HG03378 (cell line): ENCODE data around the gene GLIS1.
"Not testable (repeated sequence)": the region's sequence is repeated elsewhere in the genome, so short reads cannot be mapped to it uniquely, and the experiment has no call there.

Experiments used
- ATAC-seq: cut with Tn5 transposase; IDR thresholded peaks from one replicate; pipeline ENCODE4 v1.9.1; 2021; ENCODE audit warnings: mild to moderate bottlenecking, moderate library complexity; ENCODE audit not compliant: unreplicated experiment

The GLIS1 gene

DNA sequence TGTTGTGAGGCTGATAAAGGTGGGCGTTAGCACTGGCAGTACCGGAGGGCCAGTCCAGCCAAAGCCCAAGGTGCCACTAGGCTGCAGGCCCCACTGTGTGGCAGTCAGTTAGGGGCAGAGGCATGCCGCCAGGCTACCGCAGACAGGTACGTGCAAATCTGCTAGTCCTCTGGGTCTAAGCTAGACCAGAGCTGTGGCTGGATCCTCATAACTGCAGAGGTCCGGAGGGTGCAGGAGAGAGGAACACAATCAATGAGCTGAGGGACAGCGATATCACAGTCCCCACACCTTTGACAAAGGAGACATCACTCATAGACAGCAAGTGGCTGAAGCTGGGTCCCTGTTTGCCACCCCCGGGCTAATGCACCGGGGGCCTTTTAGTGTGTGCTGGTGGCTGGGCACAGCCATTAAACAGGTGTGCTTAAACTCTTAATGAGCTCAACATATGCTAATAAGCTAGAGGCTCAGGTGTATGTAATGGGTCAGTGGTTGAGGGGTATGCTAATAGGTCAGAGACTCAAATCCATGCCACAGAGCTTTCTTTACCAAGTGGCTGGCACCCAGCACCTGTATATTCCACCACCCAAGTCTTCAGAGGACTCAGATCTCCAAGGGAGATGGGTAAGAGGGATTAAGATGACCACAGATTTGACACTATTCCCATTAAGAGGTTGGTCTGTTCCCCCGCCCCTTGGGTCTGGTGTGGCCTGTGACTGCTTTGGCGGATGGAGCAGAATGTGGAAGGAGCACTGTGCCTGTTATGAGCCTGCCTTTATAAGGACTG is 82.0 kb downstream of the GLIS1 start:
- ATAC-seq: no peak

DNA sequence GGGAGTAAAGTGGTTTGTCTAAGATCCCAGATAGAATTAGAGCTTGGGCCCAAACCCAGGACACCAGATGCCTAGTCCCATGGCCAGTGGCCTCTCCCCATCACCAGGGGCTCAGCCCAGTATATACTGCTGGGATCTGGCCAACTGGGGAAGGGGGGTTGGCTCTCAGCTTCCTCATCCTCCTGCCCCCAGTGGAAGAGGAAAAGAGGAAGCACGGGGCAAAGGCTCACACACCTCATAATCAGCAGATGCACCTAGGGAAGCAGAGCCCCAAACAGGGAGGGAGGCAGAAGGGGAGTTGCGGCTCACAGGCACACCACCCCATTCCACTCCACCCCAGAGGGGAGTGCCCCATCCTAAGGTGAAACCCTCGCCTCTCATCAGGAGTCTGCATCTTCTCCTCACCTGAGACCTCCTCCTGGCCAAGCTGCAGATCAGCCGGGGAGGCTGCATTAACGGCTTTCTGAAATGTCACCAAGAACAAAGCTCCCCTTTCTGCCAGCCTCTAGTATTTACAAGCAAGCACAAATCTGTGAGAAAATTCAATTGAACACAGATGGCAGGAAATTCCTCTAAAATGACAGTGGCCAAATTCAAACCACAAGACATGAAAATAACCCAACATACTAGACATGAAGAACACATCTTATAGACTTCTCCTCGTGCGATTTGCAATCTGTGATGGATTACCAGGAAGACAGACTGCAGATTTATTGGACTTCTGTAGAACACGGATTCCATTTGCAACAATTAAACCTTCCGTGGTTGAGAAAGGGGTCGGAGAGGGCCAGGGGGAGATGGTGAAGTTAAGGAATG is 82.8 kb downstream of the GLIS1 start:
- no peak for ATAC-seq

DNA sequence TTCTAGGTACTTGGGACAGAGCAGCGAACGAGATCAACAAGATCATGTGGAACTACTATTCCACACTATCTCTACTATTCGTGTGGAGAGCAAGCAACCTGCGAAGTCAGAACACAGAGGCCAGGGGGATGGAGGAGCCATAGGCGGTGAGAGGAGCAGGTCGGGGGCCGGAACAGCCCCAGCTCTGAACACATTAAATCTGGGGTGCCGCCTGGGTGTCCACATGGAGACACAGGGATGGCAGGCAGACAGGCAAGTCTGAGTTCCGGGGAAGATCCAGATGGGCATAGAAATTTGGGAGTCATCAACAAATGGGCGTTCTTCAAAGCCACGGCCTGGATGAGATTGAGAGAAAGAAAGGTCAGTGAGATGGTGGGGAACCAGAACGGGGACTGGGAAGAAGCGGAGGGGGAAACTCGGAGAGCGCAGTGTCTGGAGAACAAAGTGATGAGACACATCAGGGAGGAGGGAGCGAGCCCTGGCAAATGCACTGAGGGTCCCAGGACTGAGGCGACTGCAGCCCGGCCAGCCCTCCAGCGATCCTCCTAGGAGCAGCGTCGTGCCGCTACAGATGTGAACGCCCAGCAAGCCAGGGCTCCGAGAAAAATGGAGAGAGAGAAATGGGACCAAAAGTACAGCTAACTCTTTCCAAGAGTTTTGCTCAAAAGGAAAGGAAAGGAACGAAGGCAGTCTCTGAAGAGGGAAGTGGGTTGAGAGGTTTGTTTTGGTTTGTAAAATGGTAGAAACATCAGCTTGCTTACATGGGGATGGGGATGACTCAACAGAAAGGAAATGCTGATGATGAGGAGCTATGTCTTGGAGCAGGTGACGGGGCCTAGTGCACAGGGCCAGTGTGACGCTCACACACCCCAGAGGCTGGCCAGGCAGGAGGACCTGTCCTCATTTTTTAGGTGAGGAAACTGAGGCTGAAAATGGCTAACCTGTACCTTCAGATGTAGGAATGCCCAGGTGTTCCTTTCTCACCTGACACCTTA is 84.5 kb downstream of the GLIS1 start:
- ATAC-seq: no peak

DNA sequence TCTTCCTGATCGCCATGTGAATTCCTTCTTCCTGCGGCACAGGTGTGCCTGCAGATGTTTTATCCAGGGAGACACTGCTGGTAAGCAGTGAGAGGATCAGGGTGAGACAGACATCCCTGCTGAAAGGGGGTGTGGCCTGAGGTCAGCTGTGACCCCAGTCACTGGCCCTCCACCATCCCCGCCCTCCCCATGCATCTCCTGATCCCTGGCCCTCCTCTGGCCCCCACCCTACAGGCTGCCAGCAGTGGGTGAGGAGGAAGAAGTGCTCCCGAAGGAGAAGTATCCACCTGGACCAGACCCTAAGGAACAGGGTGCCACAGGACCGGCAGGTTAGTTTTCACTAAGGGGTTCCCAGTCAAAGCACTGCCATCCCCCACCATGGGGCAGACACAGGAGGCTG is 85.3 kb downstream of the GLIS1 start:
- ATAC-seq: no peak

- ATAC-seq: no peak
Measured at GRCh38 chr1:53653200-53653575, 85.8 kb downstream of the GLIS1 start.

DNA sequence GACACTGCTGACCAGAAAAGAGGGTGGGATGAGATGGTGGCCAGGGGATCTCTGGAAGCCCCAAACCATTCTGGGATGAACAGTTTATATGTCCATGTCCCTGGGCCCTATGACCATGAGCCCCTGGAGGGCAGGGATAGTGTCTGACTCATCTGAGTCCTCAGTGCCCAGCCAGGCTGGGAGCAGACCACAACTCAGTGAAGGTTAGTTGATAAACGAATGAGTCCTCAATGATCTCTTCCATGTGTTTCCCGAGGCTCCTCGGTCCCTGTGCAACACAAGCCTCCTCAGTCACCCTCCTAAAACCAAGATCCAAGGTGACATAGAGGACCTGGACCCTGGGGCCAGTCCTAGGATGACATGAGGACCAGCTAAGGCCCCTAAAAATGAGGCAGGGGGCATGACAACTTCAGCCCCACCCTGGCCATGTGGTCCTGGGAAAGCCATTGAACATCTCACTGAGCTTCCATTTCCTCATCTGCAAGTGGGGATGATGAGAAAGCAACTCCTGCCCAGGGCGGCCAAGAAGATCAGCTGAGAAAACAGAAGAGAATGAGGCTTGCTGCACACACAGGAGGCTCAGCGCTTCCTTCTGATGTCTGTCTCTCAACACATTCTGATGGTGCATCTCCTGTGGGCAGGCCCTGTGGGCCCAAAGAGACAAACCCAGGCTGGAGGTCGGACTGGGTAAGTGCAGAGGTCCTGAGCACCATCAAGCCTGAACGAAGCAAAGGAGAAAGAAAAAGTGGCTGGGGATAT is 86.3 kb downstream of the GLIS1 start:
- no peak for ATAC-seq

- ATAC-seq: no peak
Measured at GRCh38 chr1:53651356-53651755, 87.6 kb downstream of the GLIS1 start.

GRCh38 chr1:53648516-53648915 is 90.4 kb downstream of the GLIS1 start:
- no peak for ATAC-seq

GRCh38 chr1:53647915-53648314 is 91.0 kb downstream of the GLIS1 start:
- not testable (repeated sequence) for ATAC-seq

DNA sequence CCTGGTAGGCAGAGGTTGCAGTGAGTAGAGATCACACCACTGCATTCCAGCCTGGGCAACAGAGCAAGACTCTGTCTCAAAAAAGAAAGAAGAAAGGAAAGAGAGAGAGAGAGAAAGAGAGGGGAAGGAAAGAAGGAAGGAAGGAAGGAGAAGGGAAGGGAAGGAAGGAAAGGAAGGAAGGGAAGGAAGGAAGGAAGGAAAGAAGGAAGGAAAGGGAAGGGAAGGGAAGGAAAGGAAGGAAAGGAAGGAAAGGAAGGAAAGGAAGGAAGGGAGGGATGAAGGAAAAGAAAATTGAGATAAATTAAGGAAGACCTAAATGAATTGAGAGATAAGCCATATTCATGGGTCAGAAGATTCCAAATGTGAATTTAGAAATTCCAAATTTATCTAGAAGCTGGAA is 92.2 kb downstream of the GLIS1 start:
- ATAC-seq: no peak

DNA sequence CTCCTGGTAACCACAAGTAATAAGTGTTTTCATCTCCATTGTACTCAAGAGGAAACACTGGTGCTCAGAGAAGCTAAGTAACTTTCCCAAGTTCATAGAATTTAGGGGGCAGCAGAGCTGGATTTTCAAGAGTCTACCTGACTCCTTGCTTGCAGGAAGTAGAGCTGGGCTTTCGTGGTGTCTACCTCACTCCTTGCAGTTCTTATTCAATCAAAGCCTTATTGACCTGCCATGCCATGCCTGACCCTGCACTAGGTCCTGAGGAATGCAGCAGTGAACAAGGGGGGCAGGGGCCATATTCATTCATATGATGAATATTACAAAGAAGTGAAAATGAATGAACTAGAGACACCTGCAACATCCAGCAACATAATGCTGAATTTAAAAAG is 93.3 kb downstream of the GLIS1 start:
- ATAC-seq: no peak

GRCh38 chr1:53644909-53645689 is 93.9 kb downstream of the GLIS1 start:
- ATAC-seq: no peak

DNA sequence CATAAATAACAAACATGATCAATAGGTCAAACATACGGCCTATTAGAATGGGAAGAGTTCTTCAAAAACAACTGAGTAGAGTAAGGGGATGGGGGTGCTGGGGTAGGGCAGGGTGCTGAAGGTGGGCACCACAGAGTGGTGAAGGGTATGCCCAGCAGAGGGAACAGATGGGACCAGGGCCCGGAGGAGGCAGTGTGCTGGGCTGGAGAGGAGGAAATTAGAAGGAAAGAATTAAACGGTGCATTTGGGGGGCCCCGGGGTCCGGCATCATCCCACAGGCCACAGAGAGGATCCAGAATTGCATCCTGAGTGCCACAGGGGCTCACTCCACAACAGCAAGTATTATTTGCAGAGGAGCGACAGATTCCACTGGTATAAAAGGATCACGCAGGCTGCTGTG is 94.5 kb downstream of the GLIS1 start:
- ATAC-seq: no peak

DNA sequence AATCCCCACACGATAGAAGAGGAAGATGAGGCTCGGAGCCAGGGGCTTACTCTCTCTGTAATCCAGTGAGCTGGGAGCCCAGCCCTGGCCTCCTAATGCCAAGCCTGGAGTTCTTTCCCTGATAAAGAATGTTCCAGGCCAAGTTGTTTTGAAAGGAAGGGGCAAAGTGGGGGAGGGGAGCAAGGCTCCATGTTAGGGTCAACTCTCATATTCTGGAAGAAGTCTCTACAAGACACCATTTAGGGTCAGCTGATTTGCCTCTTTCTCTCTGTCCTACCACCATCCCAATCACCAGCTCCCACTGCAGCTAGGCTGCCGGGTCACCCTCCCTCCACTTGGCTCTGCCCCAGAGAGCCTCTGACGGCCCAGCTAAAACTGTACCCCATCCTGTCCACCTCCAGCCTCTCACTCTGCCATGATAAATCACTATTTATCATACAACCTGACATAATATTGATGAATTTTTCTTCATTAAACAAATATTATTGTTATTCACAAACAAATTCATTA is 95.0 kb downstream of the GLIS1 start:
- no peak for ATAC-seq

- ATAC-seq: no peak
Measured at GRCh38 chr1:53643041-53643880, 95.7 kb downstream of the GLIS1 start.

DNA sequence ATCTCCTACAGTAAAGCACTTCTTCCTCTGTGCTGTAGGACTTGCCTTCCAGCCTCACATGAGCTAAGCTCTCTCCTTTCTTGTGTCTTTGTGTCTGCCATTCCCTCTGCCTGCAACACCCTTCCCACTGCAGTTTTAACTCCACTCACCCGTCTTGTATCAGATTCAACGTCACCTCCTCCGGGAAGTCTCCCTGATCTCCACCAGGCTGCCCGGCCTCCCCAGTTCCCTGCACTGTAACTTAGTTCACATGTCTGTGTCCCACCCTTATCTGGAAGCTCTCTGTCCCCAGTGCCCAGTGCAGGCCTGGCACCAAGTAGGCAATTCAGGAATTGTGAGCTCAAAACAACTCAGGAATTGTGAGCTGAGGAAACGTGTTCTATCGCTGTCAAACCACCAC is 96.4 kb downstream of the GLIS1 start:
- ATAC-seq: no peak

GRCh38 chr1:53642215-53642555 is 96.8 kb downstream of the GLIS1 start:
- ATAC-seq: no peak

DNA sequence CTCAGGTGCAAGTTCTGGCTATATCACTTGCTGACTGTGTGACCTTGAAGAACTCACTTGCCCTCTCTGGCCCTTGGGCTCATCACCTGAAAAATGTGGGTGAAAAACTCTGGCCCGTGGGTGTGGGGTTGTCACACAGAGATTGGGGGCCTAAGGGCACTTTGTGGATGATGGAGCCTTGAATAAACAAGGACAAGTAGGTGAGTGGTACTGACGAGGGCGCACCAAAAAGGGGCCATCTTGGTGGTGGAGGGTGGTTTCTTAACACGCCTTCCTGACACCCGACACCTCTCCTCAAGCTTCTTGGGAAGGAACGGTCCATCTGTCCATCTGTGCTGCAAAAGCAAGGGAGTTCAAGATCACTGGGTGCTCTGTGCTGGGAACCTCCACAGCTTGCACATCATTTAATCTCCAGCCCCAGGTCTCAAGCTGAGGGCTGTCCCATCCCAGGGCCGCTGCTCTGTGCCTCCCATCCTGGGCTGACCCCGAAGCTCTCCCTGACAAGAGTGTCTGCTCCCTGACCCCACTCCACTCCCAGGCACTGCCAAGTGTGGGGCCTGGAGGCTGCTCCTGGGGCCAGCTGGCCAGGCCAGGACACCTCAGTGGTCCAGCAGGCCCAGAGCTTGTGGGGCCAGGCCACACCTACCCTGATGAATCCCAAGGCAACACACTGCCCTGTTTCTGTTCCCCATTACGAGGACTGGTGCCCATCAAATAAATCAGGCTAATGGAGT is 97.3 kb downstream of the GLIS1 start:
- ATAC-seq: no peak
